Ovary (tissue), 9 donors: ENCODE results near the gene ELK3. TPM values are rescaled to one million over a fixed set of nuclear protein-coding genes. Genes with fewer than 3 reads are reported as not detected.

Experiments
- DNase-seq, 5 donors: peaks; one replicate each; pipeline ENCODE4 v3.0.0-alpha.2; 2019 to 2020
- H3K27ac ChIP-seq, 2 donors: fragments of 200-600 bp; one replicate each; pipeline versions ENCODE4 v1.5.1 to v1.8.0; 2019 to 2022
- H3K27me3 ChIP-seq: fragments of 200-600 bp; one replicate; pipeline ENCODE4 v1.8.0; 2022
- H3K36me3 ChIP-seq: fragments of 200-600 bp; sonication (generic); one replicate; pipeline ENCODE4 v1.5.1; 2019
- H3K4me1 ChIP-seq: one replicate; pipeline ENCODE4 v1.8.1; 2013; ENCODE audit warnings: mild to moderate bottlenecking, moderate library complexity; ENCODE audit not compliant: insufficient read depth
- H3K4me3 ChIP-seq: fragments of 200-600 bp; sonication (generic); one replicate; pipeline ENCODE4 v1.5.1; 2017
- H3K9me3 ChIP-seq, 2 donors: fragments of 200-600 bp in 1 of 2; sonication (generic) in 1 of 2; one replicate each; pipeline versions ENCODE4 v1.5.1 to v1.8.1; 2013 to 2019; ENCODE audit warnings: mild to moderate bottlenecking in 1 of 2, moderate library complexity in 1 of 2
- CTCF ChIP-seq, 3 donors: fragments of 450-650 bp in 2 of 3; fragments of 200-600 bp in 1 of 3; IDR thresholded peaks; one replicate each; pipeline versions ENCODE4 v1.5.1 to v1.8.0; 2016 to 2022; ENCODE audit warnings: antibody characterized with exemption in 3 of 3, mild to moderate bottlenecking in 1 of 3
- EP300 ChIP-seq: sonication (generic); formaldehyde crosslinking; IDR thresholded peaks from one replicate; pipeline ENCODE4 v1.6.1; 2017; ENCODE audit warnings: antibody characterized with exemption
- POLR2A ChIP-seq: fragments of 450-650 bp; IDR thresholded peaks from one replicate; pipeline ENCODE4 v1.6.1; 2017; ENCODE audit warnings: antibody characterized with exemption, mild to moderate bottlenecking, moderate library complexity
- WGBS, 3 donors: extraction: QIAGEN DNeasy Blood & Tissue Kit in 1 of 3; methylation state at CpG; one replicate each; pipeline versions ENCODE4 v1.1.5 to v1.1.7; 2013 to 2017; 5-methylcytosine and 5-hydroxymethylcytosine counted together
- intact Hi-C, 4 donors: fragments of 100-400 bp; cut with DNase I; formaldehyde crosslinking; loops; one replicate each; pipeline versions ENCODE4 v1.11.0 to v1.15.1; 2022 to 2023
- polyA plus RNA-seq, 2 donors: library from polyadenylated mRNA; stranded (reverse); fragments of 200-250 nt in 1 of 2; fragments of 350-450 nt in 1 of 2; fragmentation: Illumina TruSeq in 1 of 2; extraction: RNeasy Lipid Tissue Mini Kit (QIAGEN cat#74804) in 1 of 2; gene quantifications; one replicate each; pipeline ENCODE4 v1.2.3, GENCODE V29; 2013 to 2014
- total RNA-seq, 7 donors: library from RNA; depleted of rRNA in 2 of 7; stranded (reverse); fragments of >200 nt in 2 of 7; fragmentation: NEBNext Ultra II Directional in 3 of 7; extraction: Animal tissue kit (Norgen Biotek cat#: 25700) in 3 of 7; gene quantifications; one replicate each; pipeline versions ENCODE4 v1.1.0 to v1.2.4, GENCODE V29; 2016 to 2023
- donor health status: DM: no; HTN: no; CAD: no; lungs with moderate emphysema.
- donor health status: DM: no; HTN: no; CAD: no.
- donor health status: Bipolar disorder and iron deficiency.
- donor health status: DM: yes; HTN: yes; CAD: no.
- donor health status: DM: no; HTN: no; CAD: no.
- donor health status: DM: yes; HTN: yes; CAD: no.

Gene ELK3
- total and polyA plus RNA-seq, 9 donors: 11.5 to 25.9 (median 15.6) TPM

GRCh38 chr12:96258104-96258961 is 64.2 kb downstream of the ELK3 start:
- no peak for TF ChIP-seq CTCF (IDR thresholded peaks at IDR 0.05)
- no peak for TF ChIP-seq EP300
- TF ChIP-seq POLR2A: no peak
- no peaks in the 10 kb centered on the region for H3K9me3 ChIP-seq
- no peaks in the 10 kb centered on the region for H3K36me3 ChIP-seq
- no peak overlapping the region for H3K4me3 ChIP-seq
- no peak overlapping the region for H3K27ac ChIP-seq
- peak in 3 of 5 donors; percentile 54 to 67 (median 57) for DNase-seq
- intact Hi-C loops: no loop called here
- WGBS, 3 donors: 33 to 34% (median 34%) methylated on average over 8 of the region's 8 CpGs
- no peaks in the 10 kb centered on the region for H3K27me3 ChIP-seq
- peaks cover 8% of the 10 kb centered on the region for H3K4me1 ChIP-seq

GRCh38 chr12:96260231-96260630 is 66.1 kb downstream of the ELK3 start:
- intact Hi-C loops: no loop called here
- 95 to 97% (median 97%) methylated on average over 2 of the region's 2 CpGs for WGBS, 3 donors
- peaks cover 8% of the 10 kb centered on the region for H3K4me1 ChIP-seq
- TF ChIP-seq EP300 (no peak), CTCF (IDR thresholded peaks at IDR 0.05) (no peak), POLR2A (no peak)
- no peak overlapping the region for H3K4me3 ChIP-seq
- no peak overlapping the region for H3K27ac ChIP-seq
- H3K27me3 ChIP-seq: no peaks in the 10 kb centered on the region
- no peak for DNase-seq
- H3K9me3 ChIP-seq: no peaks in the 10 kb centered on the region
- H3K36me3 ChIP-seq: no peaks in the 10 kb centered on the region

GRCh38 chr12:96260644-96261043 is 66.5 kb downstream of the ELK3 start:
- H3K4me1 ChIP-seq: peaks cover 8% of the 10 kb centered on the region
- H3K27me3 ChIP-seq: no peaks in the 10 kb centered on the region
- TF ChIP-seq EP300 (no peak), CTCF (IDR thresholded peaks at IDR 0.05) (no peak), POLR2A (no peak)
- H3K9me3 ChIP-seq: no peaks in the 10 kb centered on the region
- DNase-seq: no peak
- H3K4me3 ChIP-seq: no peak overlapping the region
- H3K27ac ChIP-seq: no peak overlapping the region
- WGBS, 3 donors: 92 to 94% (median 93%) methylated on average over 3 of the region's 3 CpGs
- intact Hi-C loops: no loop called here
- no peaks in the 10 kb centered on the region for H3K36me3 ChIP-seq

GRCh38 chr12:96261557-96261956 is 67.4 kb downstream of the ELK3 start:
- Histone ChIP-seq H3K27me3 (no peaks in the 10 kb centered on the region), H3K9me3 (no peaks in the 10 kb centered on the region), H3K4me3 (no peak overlapping the region), H3K36me3 (no peaks in the 10 kb centered on the region), H3K4me1 (peaks cover 8% of the 10 kb centered on the region), H3K27ac (no peak overlapping the region)
- no peak for TF ChIP-seq CTCF (IDR thresholded peaks at IDR 0.05)
- no peak for TF ChIP-seq EP300
- TF ChIP-seq POLR2A: no peak
- WGBS, 3 donors: 95 to 98% (median 97%) methylated on average over 5 of the region's 5 CpGs
- intact Hi-C loops: no loop called here
- no peak for DNase-seq
